HG03103 (cell line): Measurements from ENCODE around the gene TXNDC2.
"Not testable (repeated sequence)": the region's sequence is repeated elsewhere in the genome, so short reads cannot be mapped to it uniquely, and the experiment has no call there.

Source experiments
- ATAC-seq: cut with Tn5 transposase; IDR thresholded peaks from one replicate; pipeline ENCODE4 v1.9.1; 2021; ENCODE audit warnings: low read depth; ENCODE audit not compliant: unreplicated experiment

TXNDC2 gene

DNA sequence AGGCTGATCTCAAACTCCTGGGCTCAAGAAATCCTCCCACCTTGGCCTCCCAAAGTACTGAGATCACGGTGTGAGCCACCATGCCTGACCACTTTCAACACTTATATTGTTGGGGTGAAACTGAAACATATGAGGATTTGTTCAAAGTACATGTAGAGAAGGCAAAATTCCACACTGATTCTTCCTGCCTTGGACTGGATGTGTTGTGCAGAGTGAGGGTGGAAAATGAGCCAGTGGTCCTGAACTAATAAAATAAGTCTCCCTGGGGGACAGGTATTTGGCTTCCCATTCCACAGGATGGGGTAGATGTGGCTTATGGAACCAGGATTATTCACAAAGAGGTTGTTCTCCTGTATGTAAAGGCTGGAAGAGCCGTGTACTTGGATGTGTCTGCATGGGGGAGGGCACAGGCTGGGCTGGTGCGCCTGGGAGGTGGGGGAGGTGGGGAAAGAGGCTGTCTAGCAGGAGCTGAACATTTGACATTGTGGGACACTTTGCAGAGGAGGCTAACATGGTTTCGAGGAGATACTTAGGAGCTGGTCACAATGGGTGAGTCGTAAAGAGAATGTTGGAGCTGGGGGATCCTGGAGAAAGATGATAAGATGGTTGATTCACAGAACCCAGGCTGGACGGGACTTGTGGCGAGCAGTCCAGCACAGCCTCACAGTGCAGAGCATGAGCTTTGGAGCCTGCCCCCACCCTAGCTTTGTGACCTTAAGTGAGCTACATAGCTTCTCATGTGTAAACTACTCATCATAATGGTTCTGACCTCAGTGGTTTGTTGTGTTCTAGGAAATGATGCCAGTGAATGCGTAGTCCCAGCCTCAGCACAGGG, at the start of gene TXNDC2:
TSS of gene TXNDC2 (plus strand) at position 804 of the 835 bp plus-strand sequence. CDS start 708 bp downstream, outside the sequence.
- no peak for ATAC-seq

DNA sequence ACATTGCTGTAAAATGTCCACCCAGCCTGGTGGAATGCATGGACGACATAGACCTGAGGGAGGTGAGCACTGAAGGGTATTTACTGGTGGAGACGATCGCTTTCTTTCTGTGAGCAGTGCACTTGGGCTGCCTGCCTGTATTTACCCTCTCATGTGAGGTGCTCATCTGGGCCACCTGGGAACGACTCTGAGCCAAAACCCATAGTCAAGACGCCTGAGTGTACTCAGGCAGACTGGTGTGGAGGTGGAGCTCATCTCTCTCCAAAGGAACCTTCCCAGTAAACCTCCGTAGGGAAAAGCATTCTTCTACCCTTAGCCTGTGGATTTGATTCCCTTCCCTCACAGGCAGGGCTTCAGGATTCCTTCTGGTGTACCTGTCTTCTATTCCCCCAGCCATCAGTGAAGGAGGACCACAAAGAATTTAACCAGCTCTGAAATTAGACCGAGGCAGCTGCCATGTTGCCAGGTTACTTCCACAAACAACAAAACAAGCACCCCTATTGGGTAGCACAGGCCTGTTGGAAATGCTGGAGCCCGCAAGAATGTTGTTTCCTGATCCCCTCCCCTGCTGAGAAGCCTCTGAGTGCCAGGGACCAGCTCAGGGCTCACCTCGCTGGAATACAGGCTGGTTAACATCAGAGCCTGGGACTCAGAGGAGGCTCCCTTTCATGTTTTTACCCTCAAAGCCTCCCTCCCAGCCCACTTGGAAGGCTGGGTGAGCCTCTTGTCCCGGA, 47.5 kb upstream of the TXNDC2 start:
- no peak for ATAC-seq

DNA sequence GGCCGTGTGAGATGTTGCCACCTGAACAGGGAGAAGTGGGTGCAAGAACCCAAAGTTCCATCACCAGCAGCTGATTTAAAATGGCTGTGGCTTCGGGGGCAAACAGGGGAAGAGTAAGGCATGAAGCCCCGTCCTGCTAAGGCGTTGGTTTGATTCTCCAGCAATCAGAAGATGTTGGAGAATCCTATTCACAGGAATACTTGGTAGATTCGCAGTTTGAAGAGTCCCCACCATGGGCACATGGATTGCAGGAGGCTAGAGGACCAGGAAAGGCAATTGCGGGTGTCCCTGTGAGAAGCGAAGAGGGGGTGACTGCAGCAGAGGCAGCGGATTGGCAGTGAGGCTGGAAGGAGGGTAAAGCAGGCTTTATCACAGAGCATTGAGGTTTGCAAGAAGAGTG, 46.6 kb upstream of the TXNDC2 start:
- ATAC-seq: no peak

- no peak for ATAC-seq
Observed at GRCh38 chr18:9839853-9840252, 45.9 kb upstream of the TXNDC2 start.

DNA sequence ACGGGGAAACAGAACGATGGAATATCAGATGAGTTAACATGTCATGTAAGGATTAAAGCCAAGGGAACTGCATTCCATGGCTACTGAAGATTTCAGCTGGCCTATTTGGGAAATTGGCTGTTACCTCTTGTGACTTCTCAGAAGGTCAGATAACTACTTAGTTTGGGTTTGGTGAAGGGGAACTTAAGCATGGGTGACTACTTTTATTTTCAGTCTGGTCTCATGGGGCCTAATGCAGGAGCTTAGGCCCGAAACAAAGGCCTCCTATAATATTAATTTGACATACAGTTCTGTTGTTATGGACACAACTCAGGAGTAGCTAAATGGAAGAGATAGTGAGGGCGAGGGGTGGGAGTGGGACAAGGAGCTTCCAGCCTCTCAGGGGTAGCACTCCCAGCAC, 44.0 kb upstream of the TXNDC2 start:
- no peak for ATAC-seq

DNA sequence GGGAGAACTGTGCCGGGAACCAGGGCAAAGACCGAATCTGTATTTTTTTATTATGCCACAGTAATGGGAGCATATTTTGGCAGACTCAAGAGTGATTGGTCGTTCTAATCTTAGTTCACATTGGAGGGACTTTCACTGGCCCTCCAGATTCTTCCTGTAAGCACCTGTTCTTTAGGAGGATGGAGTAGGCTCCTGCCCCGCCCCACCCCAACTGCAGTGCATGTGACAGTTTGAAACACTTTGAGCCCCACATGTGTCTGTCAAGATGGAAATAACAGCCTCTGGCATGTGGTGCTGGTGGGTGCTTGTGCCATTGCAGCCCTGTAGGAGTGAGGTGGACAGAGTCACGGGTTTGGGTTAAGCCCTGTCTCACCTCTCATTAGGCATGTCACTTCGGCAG, 43.3 kb upstream of the TXNDC2 start:
- ATAC-seq: no peak

DNA sequence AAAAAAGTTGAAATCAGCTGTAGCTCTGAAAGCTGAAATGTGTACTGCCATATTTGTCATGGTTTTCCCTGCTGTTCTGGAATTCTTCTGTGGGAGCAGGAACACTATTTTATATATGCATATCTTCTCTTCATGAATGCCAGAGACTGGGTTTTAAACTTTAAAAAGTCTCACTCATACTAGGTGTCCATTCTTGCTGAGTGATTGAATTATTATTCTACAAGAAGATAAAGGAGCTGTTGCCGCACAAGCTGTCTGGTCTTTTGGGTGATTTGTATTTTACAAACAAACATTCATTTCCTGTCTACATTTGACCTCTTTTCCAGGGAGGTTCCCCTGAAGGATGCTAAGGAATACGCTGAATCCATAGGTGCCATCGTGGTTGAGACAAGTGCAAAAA, 40.5 kb upstream of the TXNDC2 start:
- no peak for ATAC-seq

DNA sequence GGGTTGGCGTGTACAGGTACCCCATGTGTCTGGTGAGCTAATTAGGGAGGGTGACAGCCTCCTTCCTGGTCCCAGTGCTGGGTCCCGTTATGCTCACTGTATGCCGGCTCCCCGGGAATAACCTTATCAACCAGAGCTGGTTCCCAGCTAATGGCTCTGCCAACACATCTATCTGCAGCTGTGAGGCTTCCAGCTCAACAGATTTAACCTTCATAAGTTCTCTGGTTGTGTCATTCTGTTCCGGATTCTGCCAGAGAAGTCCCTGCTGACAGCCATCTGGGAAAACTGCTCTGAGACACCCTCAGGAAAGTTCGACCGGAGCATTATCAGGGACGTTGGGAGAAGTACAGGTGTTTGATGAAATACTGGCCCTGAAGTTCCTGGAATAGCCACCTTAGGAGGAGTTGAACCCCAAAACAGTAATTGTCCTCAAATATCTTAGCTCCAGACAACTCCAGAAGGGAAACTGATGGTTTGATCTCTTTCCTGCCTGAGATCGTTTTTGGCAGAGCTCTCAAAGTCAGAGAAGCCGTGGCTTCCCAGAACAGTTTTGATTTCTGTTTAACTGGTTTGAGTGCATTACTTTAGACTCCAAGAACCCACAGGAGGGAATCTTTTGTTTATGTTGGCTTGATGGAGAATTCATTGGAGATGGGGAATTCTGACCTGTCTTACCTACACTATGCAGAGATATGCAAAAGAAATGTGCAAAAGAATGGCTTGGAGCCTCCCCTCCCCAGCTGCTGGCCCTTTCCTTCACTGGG, 39.4 kb upstream of the TXNDC2 start:
- no peak for ATAC-seq

GRCh38 chr18:9848170-9848879, 37.4 kb upstream of the TXNDC2 start:
- no peak for ATAC-seq

DNA sequence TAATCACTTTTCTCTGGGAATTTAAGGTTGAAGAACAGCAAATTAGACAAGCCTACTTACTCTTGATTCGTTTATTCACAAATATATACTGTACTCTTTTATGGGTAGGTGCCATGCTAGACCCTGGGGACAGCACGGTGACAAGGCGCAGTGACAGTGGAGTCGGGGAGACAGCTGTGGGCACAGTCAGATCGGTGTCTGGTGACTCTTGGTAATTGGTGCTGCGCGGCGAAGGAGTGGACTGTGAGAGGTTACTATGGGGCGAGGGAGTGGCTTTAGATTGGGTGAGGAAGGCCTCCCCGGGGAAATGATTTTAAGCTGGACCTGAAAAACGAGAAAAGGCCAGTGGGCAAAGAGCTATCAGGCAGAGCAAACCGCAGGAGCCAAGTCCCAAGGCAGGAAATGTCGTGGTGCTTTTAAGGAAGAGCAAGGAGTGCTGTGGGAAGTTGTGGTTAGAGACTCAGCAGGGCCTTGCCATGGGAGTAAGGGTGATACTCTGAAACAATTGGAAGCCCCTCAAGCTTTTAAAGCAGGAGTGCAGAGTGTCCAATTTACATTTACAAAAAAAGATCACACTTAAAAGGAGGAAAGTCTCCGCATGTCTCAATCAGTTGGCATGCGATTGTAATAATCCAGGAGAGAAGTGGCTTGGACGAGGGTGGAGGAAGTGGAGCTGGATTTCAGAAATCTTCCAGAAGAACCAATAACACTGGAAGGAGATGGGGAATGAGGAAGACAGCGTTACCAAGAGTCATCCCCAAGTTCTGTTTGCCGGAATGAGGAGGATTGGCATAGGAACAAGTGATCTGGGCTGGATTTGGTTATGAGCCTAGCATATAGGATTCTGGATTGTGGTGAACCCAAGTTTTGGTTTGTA, 36.1 kb upstream of the TXNDC2 start:
- no peak for ATAC-seq

GRCh38 chr18:9850309-9850708, 35.5 kb upstream of the TXNDC2 start:
- ATAC-seq: no peak

DNA sequence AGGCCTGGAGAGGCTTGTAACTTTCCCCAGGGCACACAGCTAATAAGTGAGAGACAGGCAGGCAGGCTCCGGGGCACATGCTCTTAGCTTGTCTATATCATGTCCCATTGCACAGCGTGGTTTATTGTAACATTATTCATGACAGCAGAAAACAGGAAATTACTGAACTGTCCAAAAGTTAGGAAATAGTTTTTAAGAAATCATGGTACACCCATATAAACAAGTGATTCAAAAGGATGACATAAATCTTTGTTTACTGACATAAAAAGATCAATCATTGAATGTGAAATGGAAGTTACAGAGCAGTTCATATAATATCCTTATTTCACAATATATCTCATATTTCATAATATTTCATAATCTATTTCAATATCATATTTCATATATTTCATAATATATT, 34.3 kb upstream of the TXNDC2 start:
- no peak for ATAC-seq

- ATAC-seq: no peak
Observed at GRCh38 chr18:9852266-9853081, 33.3 kb upstream of the TXNDC2 start.

DNA sequence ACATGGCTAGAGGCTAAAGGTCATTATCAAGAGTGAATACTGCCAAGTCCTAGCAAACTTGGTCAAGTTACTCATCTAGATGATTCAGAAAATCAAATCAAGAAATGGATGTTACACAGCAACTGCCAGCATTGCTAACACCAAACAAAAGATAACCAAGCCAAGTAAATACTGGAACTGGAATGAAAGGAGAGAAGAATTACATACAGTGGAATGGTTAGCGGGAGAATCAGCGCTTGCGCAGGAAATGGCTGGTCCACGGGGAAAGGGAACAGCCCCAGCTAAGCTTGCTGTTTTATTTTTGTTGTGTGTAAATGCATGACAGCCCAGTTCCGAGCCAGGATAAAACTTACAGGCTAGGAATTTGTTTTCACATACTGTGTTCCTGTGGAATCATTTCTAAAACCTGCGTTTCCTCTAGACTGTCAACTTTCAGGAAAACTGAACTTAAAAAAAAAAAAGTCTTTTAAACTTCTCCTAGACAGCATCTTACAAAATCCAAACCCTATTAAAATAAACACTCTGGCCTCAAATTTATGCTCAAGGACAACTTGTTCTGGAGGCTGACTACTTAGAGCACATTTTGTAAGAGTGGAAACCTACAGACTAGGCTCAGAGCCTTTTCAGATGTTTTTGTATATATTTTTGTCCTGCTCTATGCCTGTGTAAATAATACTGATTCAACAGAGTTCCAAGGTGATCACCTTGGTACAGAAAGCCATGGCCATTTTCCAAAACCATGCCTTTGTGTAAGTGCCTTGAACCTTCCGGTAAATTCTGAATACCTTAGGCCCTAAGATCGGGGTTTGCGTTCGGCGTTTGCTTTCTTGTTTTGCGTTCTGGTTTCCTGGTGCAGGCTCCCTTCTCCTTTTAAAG, 30.7 kb upstream of the TXNDC2 start:
- ATAC-seq: no peak

DNA sequence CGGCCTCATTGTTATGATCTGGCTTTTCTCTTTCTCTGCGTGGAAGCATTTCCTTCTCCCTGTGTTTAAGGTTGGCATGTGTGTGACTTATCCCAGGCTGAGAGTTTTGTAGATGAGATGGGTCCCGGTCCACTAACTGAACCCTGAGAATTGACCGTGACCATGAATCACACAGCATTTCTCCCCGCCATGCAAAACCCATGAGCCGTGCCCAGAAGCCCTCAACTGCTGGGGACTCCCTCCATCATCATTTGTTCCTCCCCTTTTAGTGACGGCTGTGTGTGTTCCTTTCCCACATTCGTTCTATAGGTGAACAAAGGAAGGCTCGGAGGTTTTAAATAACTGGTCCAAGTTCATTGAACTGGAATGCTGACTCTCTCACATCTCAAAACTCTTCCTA, 30.1 kb upstream of the TXNDC2 start:
- no peak for ATAC-seq

DNA sequence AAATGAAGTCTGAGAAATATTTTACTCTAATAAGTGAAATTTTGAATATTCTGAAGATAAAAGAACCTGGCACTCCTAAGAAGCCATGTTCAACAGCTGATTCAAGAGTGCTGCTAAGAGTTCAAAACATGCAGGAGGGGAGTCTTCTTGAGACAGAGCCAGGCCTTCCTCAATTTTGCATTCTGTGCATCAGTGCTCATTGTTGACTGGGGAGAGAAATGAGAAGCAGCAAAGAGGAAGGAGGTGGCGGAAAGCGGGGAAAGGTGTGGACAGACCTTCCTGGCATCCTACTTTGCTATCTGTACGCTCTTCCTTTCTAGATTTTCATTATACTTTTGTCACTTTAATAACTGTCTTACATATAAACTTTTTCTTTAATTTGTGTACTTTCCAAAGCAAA, 29.7 kb upstream of the TXNDC2 start:
- no peak for ATAC-seq

DNA sequence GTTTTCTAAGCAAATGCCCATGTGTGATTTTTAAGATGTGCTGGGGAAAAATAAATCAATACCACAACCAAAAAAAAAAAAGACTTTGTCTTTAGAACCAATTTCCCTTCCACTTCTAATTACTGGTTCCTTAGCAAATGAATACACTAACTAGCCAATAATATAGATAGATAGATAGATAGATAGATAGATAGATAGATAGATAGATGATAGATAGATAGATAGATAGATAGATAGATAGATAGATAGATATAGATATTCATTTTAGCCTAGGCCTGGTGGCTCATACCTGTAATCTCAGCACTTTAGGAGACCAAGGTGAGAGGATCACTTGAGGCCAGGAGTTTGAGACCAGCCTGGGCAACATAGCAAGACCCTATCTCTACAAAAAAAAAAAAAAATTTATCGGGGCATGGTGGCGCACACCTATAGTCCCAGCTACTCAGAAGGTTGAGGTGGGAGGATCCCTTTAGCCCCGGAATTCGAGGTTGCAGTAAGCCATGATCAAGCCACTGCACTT, 28.2 kb upstream of the TXNDC2 start:
- not testable (repeated sequence) for ATAC-seq

GRCh38 chr18:9858642-9859041, 27.1 kb upstream of the TXNDC2 start:
- no peak for ATAC-seq
